NCI-H128 (cell line): ENCODE measurements around the gene TECPR1.

ENCODE experiments used
- DNase-seq: peaks from one replicate; lab custom pipeline; 2025; ENCODE audit not compliant: unreplicated experiment; lab: John Stamatoyannopoulos, UW

TECPR1 gene, protein sequence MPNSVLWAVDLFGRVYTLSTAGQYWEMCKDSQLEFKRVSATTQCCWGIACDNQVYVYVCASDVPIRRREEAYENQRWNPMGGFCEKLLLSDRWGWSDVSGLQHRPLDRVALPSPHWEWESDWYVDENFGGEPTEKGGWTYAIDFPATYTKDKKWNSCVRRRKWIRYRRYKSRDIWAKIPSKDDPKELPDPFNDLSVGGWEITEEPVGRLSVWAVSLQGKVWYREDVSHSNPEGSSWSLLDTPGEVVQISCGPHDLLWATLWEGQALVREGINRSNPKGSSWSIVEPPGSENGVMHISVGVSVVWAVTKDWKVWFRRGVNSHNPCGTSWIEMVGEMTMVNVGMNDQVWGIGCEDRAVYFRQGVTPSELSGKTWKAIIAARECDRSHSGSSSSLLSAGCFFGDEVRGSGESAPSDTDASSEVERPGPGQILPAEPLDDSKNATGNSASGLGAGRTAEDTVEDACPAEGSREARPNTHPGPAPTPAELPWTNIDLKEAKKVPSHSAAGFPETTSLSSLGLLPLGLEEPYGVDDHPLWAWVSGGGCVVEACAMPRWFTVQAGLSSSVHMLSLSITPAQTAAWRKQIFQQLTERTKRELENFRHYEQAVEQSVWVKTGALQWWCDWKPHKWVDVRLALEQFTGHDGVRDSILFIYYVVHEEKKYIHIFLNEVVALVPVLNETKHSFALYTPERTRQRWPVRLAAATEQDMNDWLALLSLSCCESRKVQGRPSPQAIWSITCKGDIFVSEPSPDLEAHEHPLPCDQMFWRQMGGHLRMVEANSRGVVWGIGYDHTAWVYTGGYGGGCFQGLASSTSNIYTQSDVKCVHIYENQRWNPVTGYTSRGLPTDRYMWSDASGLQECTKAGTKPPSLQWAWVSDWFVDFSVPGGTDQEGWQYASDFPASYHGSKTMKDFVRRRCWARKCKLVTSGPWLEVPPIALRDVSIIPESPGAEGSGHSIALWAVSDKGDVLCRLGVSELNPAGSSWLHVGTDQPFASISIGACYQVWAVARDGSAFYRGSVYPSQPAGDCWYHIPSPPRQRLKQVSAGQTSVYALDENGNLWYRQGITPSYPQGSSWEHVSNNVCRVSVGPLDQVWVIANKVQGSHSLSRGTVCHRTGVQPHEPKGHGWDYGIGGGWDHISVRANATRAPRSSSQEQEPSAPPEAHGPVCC

DNA sequence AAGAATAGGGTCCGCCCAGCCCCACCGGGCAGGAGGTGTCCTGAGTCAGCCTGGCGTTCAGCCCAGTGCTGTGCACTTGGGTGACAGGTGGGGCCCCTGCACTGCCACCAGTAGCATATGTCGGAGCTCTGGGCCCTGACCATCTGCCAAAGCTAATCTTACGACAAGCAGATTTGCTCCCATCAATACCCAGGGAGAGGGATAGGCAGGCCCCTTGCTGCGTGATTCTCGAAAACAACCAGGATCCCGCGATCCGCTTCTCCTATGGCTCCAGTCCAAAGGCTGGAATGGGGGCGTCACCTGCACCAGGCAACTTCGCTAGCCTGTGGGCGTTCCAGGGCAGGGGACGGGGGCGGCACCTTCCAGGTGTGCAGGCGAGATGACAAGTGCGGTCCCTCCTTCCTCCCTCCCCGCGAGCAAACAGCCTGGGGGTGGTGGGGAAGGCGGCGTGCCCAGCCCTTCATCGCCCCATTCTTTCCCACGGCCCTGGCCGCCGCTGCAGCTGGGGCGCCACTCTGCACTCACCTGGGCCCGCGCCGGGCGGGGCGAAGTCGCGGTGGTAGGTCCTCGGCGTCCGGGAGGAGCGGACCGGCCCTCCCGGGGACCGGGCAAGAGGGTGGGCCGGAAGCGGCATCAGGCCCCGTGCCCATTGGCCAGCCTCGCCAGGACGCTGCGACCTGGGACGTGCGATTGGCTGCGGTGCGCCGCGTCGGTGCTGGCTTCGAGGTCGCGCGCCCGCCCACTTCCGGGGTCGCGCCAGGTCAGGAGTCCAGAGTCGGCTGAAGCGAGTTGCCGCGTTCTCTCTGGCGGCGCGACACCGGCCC, at the start of gene TECPR1:
TECPR1 (minus strand) TSS at position 632 of the 824 bp plus-strand sequence. CDS start 6,086 bp downstream, outside the sequence.
- DNase-seq: peak; percentile 50

GRCh38 chr7:98300595-98301372, 48.8 kb upstream of the TECPR1 start:
- no peak for DNase-seq

DNA sequence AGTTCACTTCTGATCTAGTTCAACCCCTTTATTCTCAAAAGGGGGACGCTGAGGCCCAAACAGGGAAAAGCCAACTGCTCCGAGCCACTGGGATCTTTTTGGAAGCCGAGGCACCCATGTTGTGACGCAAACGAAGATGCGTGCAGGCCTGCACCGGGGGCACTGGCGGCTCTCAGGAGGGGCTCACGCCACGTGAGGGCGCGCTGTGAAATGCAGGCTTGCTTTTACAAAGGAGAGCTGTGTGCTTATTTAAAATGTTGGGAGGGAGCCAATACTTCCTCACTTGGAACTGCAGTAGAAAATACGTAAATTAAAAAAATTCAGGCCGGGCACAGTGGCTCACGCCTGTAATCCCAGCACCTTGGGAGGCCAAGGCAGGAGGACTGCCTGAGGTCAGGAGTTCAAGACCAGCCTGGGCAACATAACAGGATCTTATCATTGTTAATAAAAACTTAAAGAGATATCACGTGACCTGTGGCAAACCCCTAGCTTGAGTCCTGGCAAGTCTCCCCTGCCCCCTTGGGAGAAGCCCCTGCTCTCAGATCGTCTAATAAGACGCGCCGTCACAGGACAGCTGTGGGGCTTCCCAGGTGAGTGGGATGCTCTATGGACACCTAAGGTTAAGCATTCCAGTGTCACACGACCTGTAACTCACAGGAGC, 45.7 kb upstream of the TECPR1 start:
- no peak for DNase-seq

DNA sequence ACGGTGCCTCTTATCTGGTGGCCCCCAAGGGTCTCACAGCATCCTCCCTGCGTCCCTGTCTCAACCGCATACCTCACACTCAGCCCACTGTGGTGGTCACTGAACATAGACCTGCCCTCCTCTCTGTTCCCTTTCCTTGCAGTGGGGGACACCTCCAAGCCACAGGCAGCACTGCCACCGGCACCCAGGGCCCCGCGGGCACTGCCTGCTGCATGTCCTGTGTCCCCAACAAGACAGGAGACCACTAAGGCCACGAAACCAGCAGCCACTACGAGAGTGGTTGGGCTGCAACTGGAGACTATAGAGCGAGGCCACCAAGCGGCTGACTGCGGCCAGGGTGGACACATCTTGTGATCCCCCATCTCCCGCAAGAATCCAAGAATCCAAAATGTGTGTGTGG, 44.8 kb upstream of the TECPR1 start:
- no peak for DNase-seq

DNA sequence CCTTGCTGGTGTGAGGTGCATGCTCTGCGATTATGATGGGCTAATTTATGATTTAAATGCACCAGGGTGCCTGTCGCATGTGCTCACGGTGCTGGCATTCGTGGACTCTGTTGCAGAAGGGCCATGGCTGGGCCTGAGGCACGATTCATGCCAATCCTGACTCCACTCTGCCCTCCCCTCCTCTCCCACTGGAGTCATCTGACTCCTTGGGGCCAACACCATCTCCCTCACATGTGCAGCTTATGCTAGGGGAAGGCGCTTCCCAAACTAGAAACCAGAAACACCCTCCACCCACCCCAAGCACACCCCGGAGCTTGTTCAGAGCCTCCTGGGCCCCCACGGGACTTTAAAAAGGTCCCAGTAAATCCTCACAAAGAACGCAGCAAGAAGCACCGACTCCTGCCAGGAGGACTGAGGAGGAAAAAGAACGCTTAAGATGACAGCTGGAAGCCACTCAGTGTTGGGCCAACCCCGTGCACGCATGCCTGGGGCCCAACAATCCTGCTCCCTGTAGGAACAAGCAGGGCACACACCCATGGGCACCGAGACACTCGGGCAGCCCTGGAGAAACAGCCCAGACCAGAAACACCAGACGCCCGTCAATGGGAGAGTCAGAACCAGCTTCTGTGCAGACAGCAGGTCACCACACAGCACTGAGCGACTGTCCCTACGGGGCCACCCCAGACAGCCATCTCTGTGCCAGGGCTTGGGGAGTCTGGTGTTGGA, 43.6 kb upstream of the TECPR1 start:
- DNase-seq: no peak

DNA sequence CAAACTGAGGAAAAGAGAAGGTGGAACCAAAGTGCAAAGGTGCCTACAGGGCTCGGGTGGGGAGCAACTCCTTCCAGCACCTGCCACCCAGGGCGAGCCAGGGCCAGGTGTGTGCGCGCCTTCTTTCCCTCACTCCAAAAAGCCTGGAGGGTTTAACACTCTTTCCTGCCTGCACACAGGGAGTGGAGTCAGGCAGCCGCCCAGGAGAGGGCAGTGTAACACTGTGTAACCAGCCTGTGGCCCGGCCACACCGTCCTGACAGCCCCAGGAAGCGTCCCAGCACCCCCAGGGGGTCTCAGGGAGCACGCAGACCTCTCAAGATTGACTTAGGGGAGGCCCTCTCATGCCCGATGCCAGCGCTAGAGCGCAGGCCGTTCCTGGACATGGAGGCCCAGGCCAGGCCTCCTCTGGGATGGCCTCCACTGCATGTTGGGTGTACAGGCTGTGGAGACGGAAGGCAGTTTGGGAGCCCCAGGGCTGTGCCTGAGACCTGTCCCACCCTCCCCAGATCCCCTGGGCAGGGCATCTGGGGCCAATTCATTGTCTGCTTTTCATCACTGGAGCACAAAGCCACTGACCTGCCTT, 42.9 kb upstream of the TECPR1 start:
- peak; percentile 43 for DNase-seq

DNA sequence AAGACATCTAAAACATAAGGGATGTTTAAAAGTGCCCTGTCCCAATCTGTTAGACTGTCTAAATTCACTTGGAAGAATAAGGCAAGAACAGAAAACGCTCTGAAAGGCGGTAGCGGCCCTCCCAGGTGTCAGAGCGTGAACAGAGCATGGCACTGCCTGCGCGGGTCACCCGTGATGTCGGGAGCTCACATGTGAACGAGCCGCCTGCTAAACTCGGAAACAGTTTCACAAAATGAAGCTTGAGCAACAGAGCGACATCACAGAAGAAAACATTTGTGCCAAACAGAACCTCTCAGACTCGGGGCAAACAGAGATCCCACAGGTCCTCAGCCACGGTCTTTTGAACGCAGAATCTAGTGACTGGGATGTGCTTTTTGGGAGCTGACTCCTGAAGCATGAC, 42.3 kb upstream of the TECPR1 start:
- no peak for DNase-seq

GRCh38 chr7:98293746-98294145, 41.7 kb upstream of the TECPR1 start:
- DNase-seq: no peak

- DNase-seq: no peak
These were observed 41.2 kb upstream of the TECPR1 start for GRCh38 chr7:98293265-98293664.

- no peak for DNase-seq
These were observed 39.7 kb upstream of the TECPR1 start for GRCh38 chr7:98291717-98292116.

GRCh38 chr7:98289333-98289875, 37.4 kb upstream of the TECPR1 start:
- DNase-seq: no peak

DNA sequence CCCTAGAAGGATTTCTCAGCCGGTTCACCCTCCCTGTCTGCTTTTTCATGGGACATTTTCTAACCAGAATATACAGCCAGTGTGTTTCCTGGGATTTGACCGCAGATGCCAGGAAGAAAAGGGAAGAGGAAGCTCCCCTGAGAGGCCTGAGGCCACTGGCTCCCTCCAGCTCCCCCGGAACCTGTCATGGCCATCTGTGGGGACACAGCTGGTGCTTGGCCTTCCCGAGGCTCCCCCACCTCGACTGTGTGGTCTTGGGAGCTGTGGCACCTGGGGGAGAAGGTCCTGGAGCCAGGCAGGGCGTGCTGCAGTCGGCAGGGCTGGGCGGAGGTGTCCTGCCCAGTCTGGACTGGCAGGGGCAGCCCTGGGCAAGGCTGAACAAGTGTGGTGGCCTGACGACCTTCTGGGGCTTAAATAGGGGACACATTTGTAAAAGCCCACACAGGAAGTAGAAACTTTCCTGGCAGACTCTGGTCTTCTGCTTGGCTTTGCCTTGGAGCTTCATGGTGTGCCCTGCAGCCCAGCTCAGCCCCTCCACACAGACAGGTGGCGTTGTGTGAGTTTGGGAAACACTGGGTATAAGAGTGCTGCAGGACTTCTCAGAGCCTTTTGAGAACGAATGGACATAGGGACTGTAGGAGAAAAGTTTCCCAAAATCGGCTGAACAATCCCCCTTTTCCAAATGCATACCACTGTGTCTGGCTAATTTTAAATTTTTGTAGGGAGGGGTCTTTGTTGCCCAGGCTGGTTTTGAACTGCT, 36.2 kb upstream of the TECPR1 start:
- DNase-seq: no peak

GRCh38 chr7:98287486-98287959, 35.5 kb upstream of the TECPR1 start:
- DNase-seq: no peak

DNA sequence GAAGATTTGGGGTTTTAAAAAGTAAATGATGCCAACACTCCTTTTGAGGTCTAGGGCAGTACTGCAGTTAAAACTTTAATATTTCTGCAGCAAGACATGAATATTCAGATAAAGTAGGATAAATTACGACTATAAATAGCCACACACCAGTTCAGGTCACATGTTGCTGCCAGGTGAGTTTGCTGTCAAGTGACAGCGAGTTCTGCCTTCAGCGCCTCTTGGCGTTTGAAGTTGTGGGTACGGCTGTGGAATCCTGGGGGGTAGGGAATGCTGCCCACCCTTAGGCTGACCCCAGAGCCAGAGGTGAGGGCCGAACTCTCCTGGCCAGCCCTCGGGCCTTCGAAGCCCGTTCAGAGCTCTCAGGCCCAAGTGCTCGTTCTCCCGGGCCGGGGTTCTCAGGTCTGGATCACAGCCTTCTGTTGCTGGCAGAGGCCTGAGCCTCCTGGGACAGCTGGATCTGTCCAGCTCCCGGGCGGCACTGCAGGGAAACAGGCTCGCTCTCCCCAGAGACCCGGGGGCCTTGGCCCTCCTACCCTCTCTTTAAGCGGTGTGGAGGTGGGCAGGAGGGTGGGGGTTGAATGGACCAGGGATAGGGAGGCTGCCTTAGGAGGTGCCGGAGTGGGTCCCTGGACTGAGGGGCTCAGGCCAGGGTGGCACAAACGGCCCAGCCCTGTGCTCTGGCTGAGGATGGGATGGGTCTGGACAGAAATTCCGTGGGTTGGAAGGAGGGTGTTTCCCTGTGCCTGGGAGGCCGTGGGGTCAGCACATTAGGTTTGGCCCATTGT, 34.9 kb upstream of the TECPR1 start:
- DNase-seq: no peak

DNA sequence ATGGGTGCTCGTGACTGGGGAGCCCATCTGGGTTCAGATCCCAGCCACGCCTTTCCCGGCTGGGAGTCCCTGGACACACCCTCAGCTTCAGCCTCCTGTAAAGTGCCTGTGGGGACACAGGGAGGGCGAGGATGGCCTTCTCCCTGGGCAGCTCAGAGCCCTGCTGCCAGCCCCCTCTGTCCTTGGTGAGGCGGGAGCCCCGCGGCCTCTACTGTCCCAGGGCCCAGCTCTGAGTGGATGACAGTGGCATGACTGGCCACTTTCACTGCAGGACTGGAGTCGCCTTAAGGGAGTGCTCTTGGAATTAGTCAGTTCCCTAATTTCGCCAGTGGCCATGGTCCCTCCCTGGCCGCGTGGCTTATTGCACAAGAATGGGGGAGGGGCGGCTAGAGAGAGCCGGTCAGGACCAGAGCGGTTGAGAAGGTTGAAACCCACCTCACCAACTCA, 34.1 kb upstream of the TECPR1 start:
- DNase-seq: no peak
